HL-60 (cell line): Measurements from ENCODE around the gene ANO7.

Experiments used
- DNase-seq, 2 experiments: peaks; one replicate each; pipeline ENCODE4 v3.0.0-alpha.2; 2010 to 2020; ENCODE audit warnings: low read depth in 1 of 2, low spot score in 1 of 2
- H3K27ac ChIP-seq: fragments of 250-450 bp; sonication (Bioruptor Pico); replicated peaks from 2 replicates; pipeline ENCODE4 v1.5.1; 2020; ENCODE audit warnings: mild to moderate bottlenecking, moderate library complexity
- H3K27me3 ChIP-seq: fragments of 250-450 bp; sonication (Bioruptor Pico); 2 replicates; pipeline ENCODE4 v1.5.1; 2021; ENCODE audit warnings: mild to moderate bottlenecking, moderate library complexity; ENCODE audit not compliant: insufficient read depth, poor library complexity, severe bottlenecking
- H3K4me3 ChIP-seq: replicated peaks from 2 replicates; pipeline ENCODE4 v1.5.1; 2011; ENCODE audit warnings: mild to moderate bottlenecking, control low read depth, low read length; ENCODE audit not compliant: insufficient read depth
- GABPA ChIP-seq: IDR thresholded peaks from 2 replicates; pipeline ENCODE4 v1.6.1; 2012; ENCODE audit warnings: low read depth
- POLR2AphosphoS5 ChIP-seq: IDR thresholded peaks from 2 replicates; pipeline ENCODE4 v1.6.1; 2012; ENCODE audit warnings: low read depth
- SPI1 ChIP-seq: IDR thresholded peaks from 2 replicates; pipeline ENCODE4 v1.6.1; 2012; ENCODE audit warnings: low read depth, mild to moderate bottlenecking, borderline replicate concordance
- TF ChIP-seq, protein P1 (sequence below): IDR thresholded peaks from one replicate; pipeline ENCODE4 v1.5.1; 2011; ENCODE audit warnings: low read length, control low read depth, inconsistent platforms; ENCODE audit not compliant: insufficient read depth
- TF ChIP-seq, protein P2 (sequence below): IDR thresholded peaks from 2 replicates; pipeline ENCODE4 v1.6.1; 2012; ENCODE audit warnings: low read depth; ENCODE audit not compliant: insufficient replicate concordance

The ANO7 gene

DNA sequence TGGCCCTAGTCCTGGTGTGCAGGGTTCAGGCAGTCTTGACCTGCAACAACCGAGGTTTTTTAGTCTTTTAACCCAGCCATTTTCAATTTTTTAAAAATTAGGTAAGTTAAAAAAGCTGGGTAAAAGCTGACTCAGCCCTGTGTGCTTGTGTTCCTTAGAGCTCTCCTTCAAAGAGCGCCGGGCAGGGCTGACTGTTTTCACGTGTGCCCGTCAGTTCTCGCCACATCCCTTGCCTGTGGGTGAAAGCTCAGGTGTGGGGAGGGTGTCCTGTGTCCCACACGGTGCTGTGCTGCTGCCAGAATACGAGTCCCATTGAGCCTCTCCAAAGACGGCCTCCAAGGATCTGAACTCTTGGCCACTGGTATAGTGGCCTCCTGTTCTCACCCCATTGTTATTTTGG is 5.3 kb upstream of the ANO7 start:
- Histone ChIP-seq H3K27ac (no peak overlapping the region), H3K27me3 (no peaks in the 10 kb centered on the region), H3K4me3 (no peak overlapping the region)
- no peak for DNase-seq
- no peak for TF ChIP-seq SPI1
- TF ChIP-seq GABPA, result no peak
- TF ChIP-seq, protein P1, sequence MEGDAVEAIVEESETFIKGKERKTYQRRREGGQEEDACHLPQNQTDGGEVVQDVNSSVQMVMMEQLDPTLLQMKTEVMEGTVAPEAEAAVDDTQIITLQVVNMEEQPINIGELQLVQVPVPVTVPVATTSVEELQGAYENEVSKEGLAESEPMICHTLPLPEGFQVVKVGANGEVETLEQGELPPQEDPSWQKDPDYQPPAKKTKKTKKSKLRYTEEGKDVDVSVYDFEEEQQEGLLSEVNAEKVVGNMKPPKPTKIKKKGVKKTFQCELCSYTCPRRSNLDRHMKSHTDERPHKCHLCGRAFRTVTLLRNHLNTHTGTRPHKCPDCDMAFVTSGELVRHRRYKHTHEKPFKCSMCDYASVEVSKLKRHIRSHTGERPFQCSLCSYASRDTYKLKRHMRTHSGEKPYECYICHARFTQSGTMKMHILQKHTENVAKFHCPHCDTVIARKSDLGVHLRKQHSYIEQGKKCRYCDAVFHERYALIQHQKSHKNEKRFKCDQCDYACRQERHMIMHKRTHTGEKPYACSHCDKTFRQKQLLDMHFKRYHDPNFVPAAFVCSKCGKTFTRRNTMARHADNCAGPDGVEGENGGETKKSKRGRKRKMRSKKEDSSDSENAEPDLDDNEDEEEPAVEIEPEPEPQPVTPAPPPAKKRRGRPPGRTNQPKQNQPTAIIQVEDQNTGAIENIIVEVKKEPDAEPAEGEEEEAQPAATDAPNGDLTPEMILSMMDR, result no peak
- no peak for TF ChIP-seq POLR2AphosphoS5
- TF ChIP-seq, protein P2, sequence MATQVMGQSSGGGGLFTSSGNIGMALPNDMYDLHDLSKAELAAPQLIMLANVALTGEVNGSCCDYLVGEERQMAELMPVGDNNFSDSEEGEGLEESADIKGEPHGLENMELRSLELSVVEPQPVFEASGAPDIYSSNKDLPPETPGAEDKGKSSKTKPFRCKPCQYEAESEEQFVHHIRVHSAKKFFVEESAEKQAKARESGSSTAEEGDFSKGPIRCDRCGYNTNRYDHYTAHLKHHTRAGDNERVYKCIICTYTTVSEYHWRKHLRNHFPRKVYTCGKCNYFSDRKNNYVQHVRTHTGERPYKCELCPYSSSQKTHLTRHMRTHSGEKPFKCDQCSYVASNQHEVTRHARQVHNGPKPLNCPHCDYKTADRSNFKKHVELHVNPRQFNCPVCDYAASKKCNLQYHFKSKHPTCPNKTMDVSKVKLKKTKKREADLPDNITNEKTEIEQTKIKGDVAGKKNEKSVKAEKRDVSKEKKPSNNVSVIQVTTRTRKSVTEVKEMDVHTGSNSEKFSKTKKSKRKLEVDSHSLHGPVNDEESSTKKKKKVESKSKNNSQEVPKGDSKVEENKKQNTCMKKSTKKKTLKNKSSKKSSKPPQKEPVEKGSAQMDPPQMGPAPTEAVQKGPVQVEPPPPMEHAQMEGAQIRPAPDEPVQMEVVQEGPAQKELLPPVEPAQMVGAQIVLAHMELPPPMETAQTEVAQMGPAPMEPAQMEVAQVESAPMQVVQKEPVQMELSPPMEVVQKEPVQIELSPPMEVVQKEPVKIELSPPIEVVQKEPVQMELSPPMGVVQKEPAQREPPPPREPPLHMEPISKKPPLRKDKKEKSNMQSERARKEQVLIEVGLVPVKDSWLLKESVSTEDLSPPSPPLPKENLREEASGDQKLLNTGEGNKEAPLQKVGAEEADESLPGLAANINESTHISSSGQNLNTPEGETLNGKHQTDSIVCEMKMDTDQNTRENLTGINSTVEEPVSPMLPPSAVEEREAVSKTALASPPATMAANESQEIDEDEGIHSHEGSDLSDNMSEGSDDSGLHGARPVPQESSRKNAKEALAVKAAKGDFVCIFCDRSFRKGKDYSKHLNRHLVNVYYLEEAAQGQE, result no peak

DNA sequence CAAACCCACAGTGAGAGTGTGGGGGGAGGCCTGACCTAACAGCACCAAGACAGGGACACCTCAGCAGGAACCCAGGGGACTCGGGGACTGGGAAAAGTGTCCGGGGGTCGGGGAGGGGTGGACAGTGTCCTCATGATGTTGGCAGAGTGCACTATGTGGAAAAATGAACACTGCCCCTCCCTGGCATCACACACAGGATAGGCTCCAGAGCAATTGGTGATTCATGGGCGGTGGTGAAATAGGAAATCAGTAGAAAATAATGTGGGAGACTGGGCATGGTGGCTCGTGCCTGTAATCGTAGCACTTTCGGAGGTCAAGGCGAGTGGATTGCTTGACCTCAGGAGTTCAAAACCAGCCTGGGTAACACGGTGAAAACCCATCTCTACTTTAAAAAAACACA is 3.6 kb upstream of the ANO7 start:
- Histone ChIP-seq H3K27ac (no peak overlapping the region), H3K4me3 (no peak overlapping the region), H3K27me3 (no peaks in the 10 kb centered on the region)
- no peak for DNase-seq
- TF ChIP-seq GABPA (no peak), SPI1 (no peak), POLR2AphosphoS5 (no peak)
- TF ChIP-seq, protein P2, result no peak
- TF ChIP-seq, protein P1, result no peak

DNA sequence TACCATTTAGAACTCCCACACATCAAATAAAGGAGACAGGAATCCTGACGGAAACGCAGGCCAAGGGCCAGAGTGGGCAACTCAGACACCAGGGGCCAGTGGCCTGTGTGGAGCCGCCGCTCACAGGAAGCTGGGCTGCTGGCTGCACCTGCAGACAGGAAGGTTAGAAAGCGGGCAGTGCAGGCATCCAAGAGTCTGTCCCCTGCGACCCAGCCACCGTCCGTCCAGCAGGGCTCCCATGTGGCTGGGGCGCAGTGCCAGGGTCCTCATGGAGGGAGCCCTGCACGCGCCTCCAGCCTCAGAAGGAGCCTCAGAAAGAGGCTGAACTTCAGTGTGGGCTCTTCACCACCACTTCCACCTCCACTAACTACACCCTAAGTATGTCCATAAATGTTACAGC is 2.5 kb upstream of the ANO7 start:
- TF ChIP-seq, protein P2, result no peak
- TF ChIP-seq POLR2AphosphoS5 (no peak), GABPA (no peak), SPI1 (no peak)
- TF ChIP-seq, protein P1, result no peak
- no peak for DNase-seq
- Histone ChIP-seq H3K27me3 (no peaks in the 10 kb centered on the region), H3K27ac (no peak overlapping the region), H3K4me3 (no peak overlapping the region)
